Measurements from ENCODE around the gene RAMAC. TPM values are rescaled to one million over a fixed set of nuclear protein-coding genes. Genes with fewer than 3 reads are reported as not detected.
"Not testable (repeated sequence)": the region's sequence is repeated elsewhere in the genome, so short reads cannot be mapped to it uniquely, and the experiment has no call there.

The RAMAC gene
- total RNA-seq (10 to 100 TPM; 12.8 to 19.4 (median 15.2) TPM), polyA plus RNA-seq (10 to 100 TPM; 18.0 to 22.4 (median 20.7) TPM)
- long read RNA-seq, donor 1, transcript RAMAC-201 (4 exons, 1,568 nt), result major isoform, 21 of 28 reads
- long read RNA-seq, donor 1, partial matches to known transcripts, result 0 of 28 reads
- long read RNA-seq, donor 1, other reads (novel, unspliced or antisense), result 7 of 28 reads
- long read RNA-seq, donor 2, transcript RAMAC-201 (4 exons, 1,568 nt), result major isoform, 18 of 18 reads
- long read RNA-seq, donor 2, partial matches to known transcripts, result 0 of 18 reads
- long read RNA-seq, donor 2, other reads (novel, unspliced or antisense), result 0 of 18 reads

GRCh38 chr15:82985688-82986441 is at the start of gene RAMAC:
RAMAC (plus strand) TSS chr15:82986210; CDS start chr15:82989019, 2,809 bp downstream.
- no peaks in the 10 kb centered on the region for H3K9me3 ChIP-seq
- H3K27ac ChIP-seq, result peak within 1 kb of the TSS; percentile 67 to 90 (median 81)
- intact Hi-C loops (cut with DNase I; ENCODE audit: low total_unique reads), result loop anchor here (5.0 kb wide), 1 partner anchor 139 kb away; no protein-coding TSS in a partner anchor
- H3K27me3 ChIP-seq (replicated peaks in 1 of 7), result no peaks in the 10 kb centered on the region
- peak within 1 kb of the TSS; percentile 51 to 95 (median 77) for H3K4me3 ChIP-seq
- WGBS, 5 donors, result 0 to 2% (median 1%) methylated on average over 33 to 45 of the region's 45 CpGs
- H3K36me3 ChIP-seq, result peaks cover 0 to 29% (median 17%) of the 10 kb centered on the region in 6 donors
- TF ChIP-seq POLR2A (IDR thresholded peaks at IDR 0.05) (peak in 1 of 3 donors; percentile 28), POLR2AphosphoS5 (IDR thresholded peaks at IDR 0.05) (peak; percentile 83 to 94 (median 86))
- TF ChIP-seq, protein P1, sequence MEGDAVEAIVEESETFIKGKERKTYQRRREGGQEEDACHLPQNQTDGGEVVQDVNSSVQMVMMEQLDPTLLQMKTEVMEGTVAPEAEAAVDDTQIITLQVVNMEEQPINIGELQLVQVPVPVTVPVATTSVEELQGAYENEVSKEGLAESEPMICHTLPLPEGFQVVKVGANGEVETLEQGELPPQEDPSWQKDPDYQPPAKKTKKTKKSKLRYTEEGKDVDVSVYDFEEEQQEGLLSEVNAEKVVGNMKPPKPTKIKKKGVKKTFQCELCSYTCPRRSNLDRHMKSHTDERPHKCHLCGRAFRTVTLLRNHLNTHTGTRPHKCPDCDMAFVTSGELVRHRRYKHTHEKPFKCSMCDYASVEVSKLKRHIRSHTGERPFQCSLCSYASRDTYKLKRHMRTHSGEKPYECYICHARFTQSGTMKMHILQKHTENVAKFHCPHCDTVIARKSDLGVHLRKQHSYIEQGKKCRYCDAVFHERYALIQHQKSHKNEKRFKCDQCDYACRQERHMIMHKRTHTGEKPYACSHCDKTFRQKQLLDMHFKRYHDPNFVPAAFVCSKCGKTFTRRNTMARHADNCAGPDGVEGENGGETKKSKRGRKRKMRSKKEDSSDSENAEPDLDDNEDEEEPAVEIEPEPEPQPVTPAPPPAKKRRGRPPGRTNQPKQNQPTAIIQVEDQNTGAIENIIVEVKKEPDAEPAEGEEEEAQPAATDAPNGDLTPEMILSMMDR (IDR thresholded peaks at IDR 0.05 in 8 of 11, conservative IDR thresholded peaks at IDR 0.05 in 3 of 11), result peak in 1 of 11 experiments; percentile 38
- peaks cover 10 to 38% (median 20%) of the 10 kb centered on the region in 6 donors for H3K4me1 ChIP-seq
- peak; percentile 97 for DNase-seq

DNA sequence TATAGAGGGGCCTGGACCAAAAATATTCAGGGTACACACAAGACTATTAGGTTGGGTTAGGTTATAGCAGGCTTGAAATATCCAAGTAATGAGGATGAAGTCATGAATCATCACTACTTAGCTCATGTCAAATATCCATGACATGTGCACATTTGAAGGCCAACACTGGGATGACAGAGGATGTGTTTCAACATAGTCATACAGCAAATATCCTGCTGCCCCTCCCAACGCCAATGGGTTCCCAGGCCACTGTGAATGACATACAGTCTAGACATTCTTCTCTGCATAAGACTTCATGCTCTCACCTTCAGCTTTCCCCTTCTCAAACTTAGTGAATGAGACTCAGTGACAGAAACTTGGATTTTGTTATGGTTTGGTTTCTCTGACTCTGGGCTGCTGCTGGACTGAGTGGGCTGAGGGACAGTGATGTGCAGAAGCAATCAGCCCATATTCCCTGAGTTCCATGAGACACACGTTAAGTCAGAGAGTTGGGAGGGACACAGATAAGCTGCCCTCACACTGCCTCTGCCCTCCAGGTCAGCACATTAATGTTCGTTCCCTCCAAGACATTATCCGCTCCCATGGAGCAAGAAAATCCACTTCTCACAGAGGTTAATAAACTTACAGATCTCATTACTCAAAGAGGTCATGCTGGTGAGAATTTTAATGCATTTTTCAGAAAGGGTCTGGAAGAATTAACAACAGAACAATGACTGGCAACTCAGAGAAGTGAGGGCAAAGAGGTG is 48.9 kb upstream of the RAMAC start:
- intact Hi-C loops (cut with DNase I; ENCODE audit: low total_unique reads), result no loop called here
- peak overlapping the region in 1 of 8 donors; percentile 40 for H3K27ac ChIP-seq
- H3K9me3 ChIP-seq, result no peaks in the 10 kb centered on the region
- 59 to 87% (median 74%) methylated on average over 4 of the region's 4 CpGs for WGBS, 5 donors
- H3K4me3 ChIP-seq, result no peak overlapping the region
- peak; percentile 18 for DNase-seq
- no peak for TF ChIP-seq POLR2A (IDR thresholded peaks at IDR 0.05)
- TF ChIP-seq, protein P1 (IDR thresholded peaks at IDR 0.05 in 8 of 11, conservative IDR thresholded peaks at IDR 0.05 in 3 of 11), result no peak
- no peak for TF ChIP-seq POLR2AphosphoS5 (IDR thresholded peaks at IDR 0.05)
- H3K4me1 ChIP-seq, result peaks cover 0 to 16% (median 3%) of the 10 kb centered on the region in 6 donors
- no peaks in the 10 kb centered on the region for H3K36me3 ChIP-seq
- H3K27me3 ChIP-seq (replicated peaks in 1 of 7), result no peaks in the 10 kb centered on the region

- Histone ChIP-seq H3K27me3 (replicated peaks in 1 of 7) (no peaks in the 10 kb centered on the region), H3K27ac (peak overlapping the region in 1 of 8 donors; percentile 40), H3K36me3 (no peaks in the 10 kb centered on the region), H3K9me3 (no peaks in the 10 kb centered on the region), H3K4me1 (peaks cover 0 to 16% (median 3%) of the 10 kb centered on the region in 6 donors), H3K4me3 (no peak overlapping the region)
- 90 to 96% (median 92%) methylated on average over 5 of the region's 5 CpGs for whole genome bisulfite sequencing, 5 donors
- TF ChIP-seq POLR2AphosphoS5 (IDR thresholded peaks at IDR 0.05) (no peak), POLR2A (IDR thresholded peaks at IDR 0.05) (no peak)
- TF ChIP-seq, protein P1 (IDR thresholded peaks at IDR 0.05 in 8 of 11, conservative IDR thresholded peaks at IDR 0.05 in 3 of 11), result no peak
- intact Hi-C loops (cut with DNase I; ENCODE audit: low total_unique reads), result no loop called here
- DNase-seq, result peak; percentile 40
Measured at GRCh38 chr15:82937712-82938058, 48.3 kb upstream of the RAMAC start.

- 91 to 96% (median 96%) methylated on average over 6 of the region's 6 CpGs for WGBS, 5 donors
- H3K27me3 ChIP-seq (replicated peaks in 1 of 7); H3K4me3 ChIP-seq; H3K4me1 ChIP-seq; intact Hi-C loops (cut with DNase I; ENCODE audit: low total_unique reads); H3K36me3 ChIP-seq; DNase-seq; H3K9me3 ChIP-seq; H3K27ac ChIP-seq: not testable (repeated sequence)
Measured at GRCh38 chr15:82939678-82940077, 46.3 kb upstream of the RAMAC start.

All from spleen (tissue), 13 donors.